HepG2 (cell line): ENCODE results near the gene KCND3.

Experiments
- POLR2A ChIP-seq, 2 experiments: IDR thresholded peaks; 2 replicates each; pipeline ENCODE4 v1.6.1; 2011; ENCODE audit warnings: low read depth in 2 of 2, low read length in 2 of 2, mild to moderate bottlenecking in 1 of 2, moderate library complexity in 1 of 2; ENCODE audit not compliant: insufficient read depth in 1 of 2
- ZNF253 ChIP-seq: sonication (generic); formaldehyde crosslinking; IDR thresholded peaks from 2 replicates; pipeline ENCODE4 v1.8.0; 2022; ENCODE audit warnings: mild to moderate bottlenecking, missing genetic modification reagents, borderline replicate concordance
- ZNF543 ChIP-seq: sonication (generic); formaldehyde crosslinking; IDR thresholded peaks from 2 replicates; pipeline ENCODE4 v1.4.0; 2020; ENCODE audit warnings: mild to moderate bottlenecking, missing genetic modification reagents
- TF ChIP-seq, protein P1 (sequence below): sonication (generic); formaldehyde crosslinking; IDR thresholded peaks from 2 replicates; pipeline ENCODE4 v1.4.0; 2020; ENCODE audit warnings: missing genetic modification reagents
- TF ChIP-seq, protein P2 (sequence below): sonication (generic); formaldehyde crosslinking; IDR thresholded peaks from 2 replicates; pipeline ENCODE4 v1.5.0; 2020; ENCODE audit warnings: missing genetic modification reagents

- TF ChIP-seq, protein P1, sequence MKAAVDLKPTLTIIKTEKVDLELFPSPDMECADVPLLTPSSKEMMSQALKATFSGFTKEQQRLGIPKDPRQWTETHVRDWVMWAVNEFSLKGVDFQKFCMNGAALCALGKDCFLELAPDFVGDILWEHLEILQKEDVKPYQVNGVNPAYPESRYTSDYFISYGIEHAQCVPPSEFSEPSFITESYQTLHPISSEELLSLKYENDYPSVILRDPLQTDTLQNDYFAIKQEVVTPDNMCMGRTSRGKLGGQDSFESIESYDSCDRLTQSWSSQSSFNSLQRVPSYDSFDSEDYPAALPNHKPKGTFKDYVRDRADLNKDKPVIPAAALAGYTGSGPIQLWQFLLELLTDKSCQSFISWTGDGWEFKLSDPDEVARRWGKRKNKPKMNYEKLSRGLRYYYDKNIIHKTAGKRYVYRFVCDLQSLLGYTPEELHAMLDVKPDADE (CRISPR knock-in tag): no peak
- no peak for TF ChIP-seq ZNF543 (CRISPR knock-in tag)
- no peak for TF ChIP-seq POLR2A (IDR thresholded peaks at IDR 0.05; ENCODE audit: insufficient read depth in 1 of 2, low read depth in 2 of 2, low read length in 2 of 2)
- TF ChIP-seq ZNF253 (CRISPR knock-in tag): no peak
- TF ChIP-seq, protein P2, sequence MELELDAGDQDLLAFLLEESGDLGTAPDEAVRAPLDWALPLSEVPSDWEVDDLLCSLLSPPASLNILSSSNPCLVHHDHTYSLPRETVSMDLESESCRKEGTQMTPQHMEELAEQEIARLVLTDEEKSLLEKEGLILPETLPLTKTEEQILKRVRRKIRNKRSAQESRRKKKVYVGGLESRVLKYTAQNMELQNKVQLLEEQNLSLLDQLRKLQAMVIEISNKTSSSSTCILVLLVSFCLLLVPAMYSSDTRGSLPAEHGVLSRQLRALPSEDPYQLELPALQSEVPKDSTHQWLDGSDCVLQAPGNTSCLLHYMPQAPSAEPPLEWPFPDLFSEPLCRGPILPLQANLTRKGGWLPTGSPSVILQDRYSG (CRISPR knock-in tag): no peak
These were observed 60.9 kb downstream of the KCND3 start for GRCh38 chr1:111928531-111928930.
